Nephron progenitor cell (in vitro differentiated cells): Measurements from ENCODE around the gene PADI4.

ENCODE experiments used
- DNase-seq: peaks from one replicate; pipeline ENCODE4 v3.0.0; 2021
- H3K27ac Mint-ChIP-seq: 2 replicates; pipeline ENCODE4 v1.8.0; 2021; ENCODE audit warnings: mild to moderate bottlenecking, moderate library complexity, mixed read lengths
- H3K27me3 Mint-ChIP-seq: 2 replicates; pipeline ENCODE4 v1.8.0; 2021; ENCODE audit warnings: mild to moderate bottlenecking, low read depth, mixed read lengths; ENCODE audit not compliant: poor library complexity
- H3K36me3 Mint-ChIP-seq: 2 replicates; pipeline ENCODE4 v1.8.0; 2021; ENCODE audit warnings: low read depth, mixed read lengths
- H3K4me1 Mint-ChIP-seq: 2 replicates; pipeline ENCODE4 v1.8.0; 2021; ENCODE audit warnings: mixed read lengths
- H3K4me3 Mint-ChIP-seq: 2 replicates; pipeline ENCODE4 v1.8.0; 2021; ENCODE audit warnings: mild to moderate bottlenecking, moderate library complexity, mixed read lengths
- H3K9me3 Mint-ChIP-seq: 2 replicates; pipeline ENCODE4 v1.8.0; 2021; ENCODE audit warnings: mild to moderate bottlenecking, moderate library complexity, mixed read lengths
- CTCF ChIP-seq: fragments of 200-600 bp; sonication (generic); IDR thresholded peaks from 2 replicates; pipeline ENCODE4 v1.5.0; 2021; ENCODE audit warnings: antibody characterized with exemption

Gene PADI4

DNA sequence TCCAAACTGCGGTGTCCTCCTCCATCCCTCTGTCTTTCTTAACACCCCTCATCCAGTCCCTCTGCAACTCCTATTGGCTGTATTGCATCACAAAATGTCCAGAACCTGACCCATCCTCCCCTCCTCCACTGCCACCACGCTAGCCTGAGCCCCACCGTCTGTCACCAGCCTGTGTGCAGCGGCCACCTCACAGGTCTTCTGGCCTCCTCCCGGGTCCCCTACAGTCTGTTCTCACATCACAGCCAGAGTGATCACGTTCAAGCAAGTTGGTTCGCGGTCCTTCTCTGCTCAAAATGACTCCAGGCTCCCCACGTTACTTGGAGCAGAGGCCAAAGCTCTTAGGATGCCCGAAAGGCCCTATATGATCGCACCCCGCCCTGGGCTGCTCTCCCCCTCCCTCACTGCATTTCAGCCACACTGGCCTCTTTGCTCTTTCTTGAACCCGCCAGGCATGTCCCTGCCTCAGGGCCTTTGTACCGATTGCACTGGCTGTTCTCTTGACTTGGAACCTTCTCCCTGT, 2.4 kb upstream of the PADI4 start:
- Mint-ChIP-seq H3K27ac (no peak overlapping the region), H3K36me3 (peaks cover 11% of the 10 kb centered on the region)

GRCh38 chr1:17306407-17306806, 1.6 kb upstream of the PADI4 start:
- Mint-ChIP-seq H3K27ac (no peak overlapping the region), H3K4me1 (peaks cover 34% of the 10 kb centered on the region), H3K27me3 (peaks cover 29% of the 10 kb centered on the region), H3K36me3 (peaks cover 11% of the 10 kb centered on the region), H3K4me3 (no peak overlapping the region), H3K9me3 (peaks cover 16% of the 10 kb centered on the region)
- DNase-seq = no peak
- TF ChIP-seq CTCF = no peak

More for the DNA sequence above, 2.4 kb upstream of the PADI4 start:
- DNase-seq = no peak
- TF ChIP-seq CTCF = no peak
- Mint-ChIP-seq H3K4me3 (no peak overlapping the region), H3K9me3 (peaks cover 20% of the 10 kb centered on the region), H3K27me3 (peaks cover 29% of the 10 kb centered on the region), H3K4me1 (peaks cover 34% of the 10 kb centered on the region)

DNA sequence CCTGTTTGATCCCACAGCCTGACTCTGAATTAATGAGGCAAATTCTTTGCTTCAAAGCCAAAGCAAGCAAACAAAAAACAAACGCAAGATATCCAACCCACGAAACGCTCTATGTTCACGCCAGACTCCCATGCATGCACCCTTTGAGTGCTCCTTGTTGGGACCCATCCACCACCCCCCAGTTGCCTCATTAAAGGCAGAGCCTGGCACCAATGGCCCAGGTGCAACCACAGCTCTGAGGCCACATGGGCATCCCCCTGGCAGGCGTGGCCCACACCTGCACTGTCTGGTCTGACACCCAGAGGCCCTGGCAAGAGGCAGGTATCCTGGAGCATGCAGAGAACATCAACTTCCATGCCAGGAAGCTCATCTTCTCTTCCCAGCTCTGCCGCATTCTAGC, 1.1 kb upstream of the PADI4 start:
- H3K36me3 Mint-ChIP-seq = peaks cover 8% of the 10 kb centered on the region

DNA sequence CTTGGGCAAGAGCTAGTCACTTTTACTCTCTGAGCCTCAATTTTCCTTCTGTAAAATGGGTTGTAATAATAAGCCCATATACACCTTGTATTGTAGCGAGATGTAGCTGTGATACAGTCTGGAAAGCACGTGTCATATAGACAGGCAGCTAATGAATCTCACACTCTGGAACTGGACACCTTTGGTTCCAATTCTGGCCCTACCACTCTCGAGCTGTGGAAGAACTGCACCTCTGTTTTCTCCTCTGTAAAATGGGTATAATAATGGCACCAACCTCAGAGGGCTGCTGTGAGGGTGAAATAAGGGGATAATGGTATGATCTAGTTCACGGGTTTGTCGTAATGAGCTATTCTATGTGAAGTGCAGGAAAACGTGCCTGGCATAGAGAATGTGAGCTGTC, 668 bp upstream of the PADI4 start:
- Mint-ChIP-seq H3K27me3 (peaks cover 25% of the 10 kb centered on the region), H3K4me3 (no peak overlapping the region), H3K27ac (no peak overlapping the region), H3K4me1 (peaks cover 34% of the 10 kb centered on the region), H3K36me3 (peaks cover 4% of the 10 kb centered on the region), H3K9me3 (peaks cover 7% of the 10 kb centered on the region)
- TF ChIP-seq CTCF = no peak
- DNase-seq = no peak

More for the DNA sequence above, 1.1 kb upstream of the PADI4 start:
- no peak for TF ChIP-seq CTCF
- H3K4me1 Mint-ChIP-seq = peaks cover 34% of the 10 kb centered on the region
- no peak overlapping the region for H3K4me3 Mint-ChIP-seq
- DNase-seq = no peak
- H3K27me3 Mint-ChIP-seq = peaks cover 29% of the 10 kb centered on the region
- H3K27ac Mint-ChIP-seq = no peak overlapping the region
- peaks cover 11% of the 10 kb centered on the region for H3K9me3 Mint-ChIP-seq

DNA sequence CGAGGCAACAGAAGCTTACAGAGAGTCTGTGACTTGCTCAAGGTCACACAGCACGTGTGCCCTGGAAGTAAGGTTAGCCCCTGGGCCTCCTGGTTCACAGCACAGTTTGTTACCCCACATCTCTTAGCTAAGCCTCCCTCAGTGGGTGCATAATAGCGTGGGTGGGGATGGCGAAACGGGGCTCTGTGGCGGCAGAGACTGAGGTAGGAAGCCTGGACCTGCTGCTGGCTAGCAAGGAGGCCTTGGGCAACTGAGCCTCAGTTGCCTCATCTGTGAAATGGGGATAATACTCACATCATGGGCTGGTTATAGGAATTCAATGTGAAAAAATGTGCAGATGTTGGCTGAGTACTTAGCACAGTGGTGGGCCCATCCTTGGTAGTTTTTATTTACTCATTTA, 596 bp downstream of the PADI4 start:
- H3K4me3 Mint-ChIP-seq = no peak overlapping the region
- H3K27ac Mint-ChIP-seq = no peak overlapping the region
- H3K9me3 Mint-ChIP-seq = no peaks in the 10 kb centered on the region
- no peak for DNase-seq
- no peaks in the 10 kb centered on the region for H3K36me3 Mint-ChIP-seq
- peaks cover 17% of the 10 kb centered on the region for H3K27me3 Mint-ChIP-seq
- TF ChIP-seq CTCF = no peak
- H3K4me1 Mint-ChIP-seq = peaks cover 34% of the 10 kb centered on the region

DNA sequence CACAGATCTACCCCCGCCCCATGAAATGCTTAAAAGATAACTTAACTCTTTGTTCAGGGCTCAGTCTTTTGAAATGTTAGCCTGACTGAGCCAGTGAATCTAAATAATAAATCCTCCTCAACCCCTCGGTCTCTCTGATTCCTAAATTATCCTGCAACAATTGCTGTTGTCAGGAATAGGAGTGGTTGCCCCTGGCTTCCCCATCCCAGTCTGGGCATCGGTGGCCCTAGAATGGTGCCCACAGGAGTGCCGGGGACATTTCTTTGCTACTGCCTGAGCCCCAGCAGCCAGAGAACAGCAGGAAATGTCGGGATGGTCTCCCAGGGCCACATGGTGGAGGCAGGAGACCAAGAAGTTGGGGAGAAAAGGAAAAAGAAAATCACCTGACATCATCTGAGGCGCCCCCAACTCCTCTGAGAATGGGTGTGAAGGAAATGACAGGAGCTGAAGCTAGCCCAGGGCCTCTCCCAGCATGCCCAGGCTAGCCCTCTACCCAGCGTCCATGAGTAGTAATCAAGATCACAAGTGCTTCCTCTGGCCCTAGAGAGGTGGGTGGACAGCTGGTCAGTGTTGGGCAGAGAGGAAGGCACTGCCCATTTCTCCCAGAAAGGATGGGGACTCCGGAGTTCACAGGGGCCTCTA, 1.6 kb downstream of the PADI4 start:
- Mint-ChIP-seq H3K36me3 (no peaks in the 10 kb centered on the region), H3K27ac (peak overlapping the region; percentile 15), H3K9me3 (no peaks in the 10 kb centered on the region), H3K4me3 (no peak overlapping the region), H3K4me1 (peaks cover 32% of the 10 kb centered on the region), H3K27me3 (peaks cover 22% of the 10 kb centered on the region)
- no peak for DNase-seq
- TF ChIP-seq CTCF = no peak
